ENCODE measurements around the gene SPDEF. TPM values are rescaled to one million over a fixed set of nuclear protein-coding genes. Genes with fewer than 3 reads are reported as not detected.

The SPDEF gene
- total RNA-seq, 2 donors from 2014 or later = not detected

GRCh38 chr6:34520645-34521462 is 35.3 kb downstream of the SPDEF start:
- no peak for DNase-seq (ENCODE audit: low spot score)
- no peak for ATAC-seq (ENCODE audit: insufficient number of reproducible peaks, low FRiP score, low read depth)
- Histone ChIP-seq H3K4me1 (ENCODE audit: control insufficient read depth in 1 of 2, low read depth in 2 of 2) (peaks cover 0 to under 1% of the 10 kb centered on the region in 2 donors), H3K9me3 (no peaks in the 10 kb centered on the region), H3K36me3 (no peaks in the 10 kb centered on the region), H3K27ac (no peak overlapping the region), H3K27me3 (replicated peaks; ENCODE audit: insufficient read depth) (no peaks in the 10 kb centered on the region), H3K4me3 (no peak overlapping the region)
- TF ChIP-seq CTCF (IDR thresholded peaks at IDR 0.05) = no peak

GRCh38 chr6:34519971-34520644 is 36.0 kb downstream of the SPDEF start:
- Histone ChIP-seq H3K4me1 (ENCODE audit: control insufficient read depth in 1 of 2, low read depth in 2 of 2) (peaks cover 0 to 2% of the 10 kb centered on the region in 2 donors), H3K9me3 (no peaks in the 10 kb centered on the region), H3K4me3 (no peak overlapping the region), H3K27ac (no peak overlapping the region), H3K27me3 (replicated peaks; ENCODE audit: insufficient read depth) (no peaks in the 10 kb centered on the region), H3K36me3 (no peaks in the 10 kb centered on the region)
- DNase-seq (ENCODE audit: low spot score) = no peak
- ATAC-seq (ENCODE audit: insufficient number of reproducible peaks, low FRiP score, low read depth) = no peak
- TF ChIP-seq CTCF (IDR thresholded peaks at IDR 0.05) = no peak

GRCh38 chr6:34518669-34519365 is 37.3 kb downstream of the SPDEF start:
- Histone ChIP-seq H3K27me3 (replicated peaks; ENCODE audit: insufficient read depth) (no peaks in the 10 kb centered on the region), H3K4me3 (no peak overlapping the region), H3K4me1 (ENCODE audit: control insufficient read depth in 1 of 2, low read depth in 2 of 2) (peaks cover 0 to 9% of the 10 kb centered on the region in 2 donors), H3K36me3 (no peaks in the 10 kb centered on the region), H3K27ac (no peak overlapping the region), H3K9me3 (no peaks in the 10 kb centered on the region)
- TF ChIP-seq CTCF (IDR thresholded peaks at IDR 0.05) = no peak
- no peak for DNase-seq (ENCODE audit: low spot score)
- ATAC-seq (ENCODE audit: insufficient number of reproducible peaks, low FRiP score, low read depth) = no peak

GRCh38 chr6:34517966-34518365 is 38.2 kb downstream of the SPDEF start:
- no peak for DNase-seq (ENCODE audit: low spot score)
- H3K36me3 ChIP-seq = no peaks in the 10 kb centered on the region

More at GRCh38 chr6:34517966-34518365, 38.2 kb downstream of the SPDEF start:
- Histone ChIP-seq H3K4me3 (no peak overlapping the region), H3K9me3 (no peaks in the 10 kb centered on the region), H3K27me3 (replicated peaks; ENCODE audit: insufficient read depth) (no peaks in the 10 kb centered on the region), H3K4me1 (ENCODE audit: control insufficient read depth in 1 of 2, low read depth in 2 of 2) (peaks cover 0 to 9% of the 10 kb centered on the region in 2 donors), H3K27ac (no peak overlapping the region)
- no peak for TF ChIP-seq CTCF (IDR thresholded peaks at IDR 0.05)
- ATAC-seq (ENCODE audit: insufficient number of reproducible peaks, low FRiP score, low read depth) = no peak

Data from thoracic aorta (tissue), 2 donors.